Uterus (tissue), 2 donors: Measurements from ENCODE around the gene PDE8A.

Experiments
- CTCF ChIP-seq, 4 experiments: fragments of 200-600 bp in 2 of 4; fragments of 450-650 bp in 2 of 4; sonication (generic) in 2 of 4; IDR thresholded peaks; one replicate each; pipeline ENCODE4 v1.5.1; 2016 to 2019; ENCODE audit warnings: antibody characterized with exemption in 4 of 4, mild to moderate bottlenecking in 2 of 4, moderate library complexity in 1 of 4
- POLR2A ChIP-seq, 2 donors: fragments of 450-650 bp; IDR thresholded peaks; one replicate each; pipeline ENCODE4 v1.6.1; 2016; ENCODE audit warnings: antibody characterized with exemption in 2 of 2, mild to moderate bottlenecking in 1 of 2, moderate library complexity in 1 of 2

GRCh38 chr15:85137489-85138168 is 156.0 kb downstream of the PDE8A start:
- no peak for TF ChIP-seq POLR2A (IDR thresholded peaks at IDR 0.05)
- no peak for TF ChIP-seq CTCF (IDR thresholded peaks at IDR 0.05)
